K562 (cell line): ENCODE data around the gene KRTAP5-5. TPM values are rescaled to one million over a fixed set of nuclear protein-coding genes. Genes with fewer than 3 reads are reported as not detected.

ENCODE experiments used
- EHMT2 ChIP-seq: fragments of 450-650 bp; IDR thresholded peaks from 2 replicates; pipeline ENCODE4 v1.6.1; 2018; ENCODE audit warnings: antibody characterized with exemption
- GABPB1 ChIP-seq: sonication (generic); formaldehyde crosslinking; IDR thresholded peaks from 2 replicates; pipeline ENCODE4 v1.8.0; 2022; ENCODE audit warnings: mild to moderate bottlenecking, missing genetic modification reagents
- RAD21 ChIP-seq, 2 experiments: fragments of 250-450 bp in 1 of 2; fragments of 450-650 bp in 1 of 2; sonication (Bioruptor Pico) in 1 of 2; formaldehyde crosslinking in 1 of 2; IDR thresholded peaks in 1 of 2; conservative IDR thresholded peaks in 1 of 2; 2 replicates each; pipeline versions ENCODE4 v1.4.0 to v1.8.0; 2020 to 2022; ENCODE audit warnings: mild to moderate bottlenecking in 2 of 2, moderate library complexity in 1 of 2
- polyA plus RNA-seq, 8 experiments: library from polyadenylated mRNA; depleted of rRNA in 4 of 8; stranded (reverse) in 5 of 8; unstranded in 3 of 8; fragments of >200 nt; fragmentation: Nextera tagmentation in 2 of 8; fragmentation: Illumina TruSeq in 1 of 8; extraction: Ambion mirVana in 2 of 8; extraction: Trizol in 1 of 8; gene quantifications; 2 replicates each; pipeline versions ENCODE4 v1.2.1 to v1.2.3, GENCODE V29; 2011 to 2014; ENCODE audit warnings: inconsistent platforms in 1 of 8, missing spikeins in 1 of 8
- total RNA-seq, 7 experiments: library from RNA; depleted of rRNA in 6 of 7; stranded (reverse); fragments of >200 nt in 6 of 7; fragmentation: Illumina TruSeq in 2 of 7; extraction: Trizol in 2 of 7; gene quantifications; 2 replicates each; pipeline versions ENCODE4 v1.2.1 to v1.2.3, GENCODE V29; 2011 to 2021; ENCODE audit warnings: low replicate concordance in 1 of 7
- TF ChIP-seq, protein P1 (sequence below): IDR thresholded peaks from 3 replicates; pipeline ENCODE4 v1.6.1; 2011; ENCODE audit warnings: borderline replicate concordance, mild to moderate bottlenecking, moderate library complexity; ENCODE audit not compliant: insufficient read length; ENCODE audit errors: extremely low read depth
- TF ChIP-seq, protein P2 (sequence below): fragments of 450-650 bp; IDR thresholded peaks from 2 replicates; pipeline ENCODE4 v1.7.0; 2016; ENCODE audit warnings: borderline replicate concordance
- TF ChIP-seq, protein P3 (sequence below), 3 experiments: fragments of 200-800 bp in 1 of 3; sonication (Bioruptor generic) in 1 of 3; sonication (generic) in 1 of 3; formaldehyde crosslinking in 1 of 3; IDR thresholded peaks; 2 replicates each; pipeline versions ENCODE4 v1.6.1 to v1.8.0; 2016 to 2022; ENCODE audit warnings: mild to moderate bottlenecking in 2 of 3, missing compliant biosample characterization in 2 of 3, missing genetic modification characterization in 2 of 3, missing genetic modification reagents in 1 of 3
- TF ChIP-seq, protein P4 (sequence below): fragments of 250-450 bp; sonication (Bioruptor Pico); IDR thresholded peaks from 2 replicates; pipeline ENCODE4 v1.4.0; 2020; ENCODE audit warnings: mild to moderate bottlenecking, moderate library complexity
- TF ChIP-seq, protein P5 (sequence below): fragments of 450-650 bp; formaldehyde crosslinking; IDR thresholded peaks from 2 replicates; pipeline ENCODE4 v1.4.0; 2020; ENCODE audit warnings: mild to moderate bottlenecking, moderate library complexity
- TF ChIP-seq, protein P6 (sequence below), 2 experiments: fragments of 150-350 bp in 1 of 2; IDR thresholded peaks; 2 replicates each; pipeline ENCODE4 v1.6.1; 2012 to 2016; ENCODE audit warnings: low read depth in 2 of 2, low read length in 2 of 2, mild to moderate bottlenecking in 1 of 2, moderate library complexity in 1 of 2

Gene KRTAP5-5
- total and polyA plus RNA-seq, 9 of the 15 experiments (the other 6 are each of a cell fraction or from before 2014, with no cell fraction given) = not detected

DNA sequence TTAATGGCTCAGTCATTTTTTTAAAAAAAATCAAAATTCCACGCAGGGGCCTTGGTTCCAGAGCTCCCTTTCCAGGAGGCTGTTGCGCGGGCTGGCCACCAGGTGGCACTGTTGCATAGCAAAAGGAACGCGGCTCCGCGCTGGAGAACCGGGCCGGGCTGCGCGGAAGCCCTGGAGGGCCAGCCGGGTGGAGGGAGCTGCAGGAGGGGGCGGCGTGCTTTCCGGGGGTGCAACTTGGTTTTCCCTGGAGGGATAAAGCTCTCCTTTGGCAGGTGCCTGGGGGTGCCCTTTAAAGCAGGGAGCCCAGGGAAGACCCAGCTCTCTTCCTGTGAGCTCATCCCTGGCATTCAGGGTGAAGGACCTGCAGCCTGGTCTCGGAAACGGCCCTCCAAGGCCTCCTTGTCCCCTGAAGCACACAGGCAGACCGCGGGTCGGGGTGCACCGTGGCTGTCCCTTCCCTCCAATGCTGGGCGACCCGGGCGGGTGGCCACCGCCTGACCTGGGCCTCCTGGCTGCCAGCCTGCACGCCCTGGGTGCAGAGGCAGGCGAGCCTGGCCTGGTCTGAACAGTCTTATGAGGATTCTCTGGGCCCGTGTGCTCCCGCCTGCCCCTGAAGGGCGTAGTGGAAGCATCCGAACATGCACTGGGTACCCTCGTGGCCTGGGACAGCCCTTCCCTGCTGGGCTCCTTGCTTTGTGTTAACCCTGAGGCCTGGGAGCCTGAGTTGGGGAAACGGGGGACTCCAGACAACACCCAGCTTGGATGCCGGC, 23.4 kb downstream of the KRTAP5-5 start (continued):
- TF ChIP-seq, protein P1, sequence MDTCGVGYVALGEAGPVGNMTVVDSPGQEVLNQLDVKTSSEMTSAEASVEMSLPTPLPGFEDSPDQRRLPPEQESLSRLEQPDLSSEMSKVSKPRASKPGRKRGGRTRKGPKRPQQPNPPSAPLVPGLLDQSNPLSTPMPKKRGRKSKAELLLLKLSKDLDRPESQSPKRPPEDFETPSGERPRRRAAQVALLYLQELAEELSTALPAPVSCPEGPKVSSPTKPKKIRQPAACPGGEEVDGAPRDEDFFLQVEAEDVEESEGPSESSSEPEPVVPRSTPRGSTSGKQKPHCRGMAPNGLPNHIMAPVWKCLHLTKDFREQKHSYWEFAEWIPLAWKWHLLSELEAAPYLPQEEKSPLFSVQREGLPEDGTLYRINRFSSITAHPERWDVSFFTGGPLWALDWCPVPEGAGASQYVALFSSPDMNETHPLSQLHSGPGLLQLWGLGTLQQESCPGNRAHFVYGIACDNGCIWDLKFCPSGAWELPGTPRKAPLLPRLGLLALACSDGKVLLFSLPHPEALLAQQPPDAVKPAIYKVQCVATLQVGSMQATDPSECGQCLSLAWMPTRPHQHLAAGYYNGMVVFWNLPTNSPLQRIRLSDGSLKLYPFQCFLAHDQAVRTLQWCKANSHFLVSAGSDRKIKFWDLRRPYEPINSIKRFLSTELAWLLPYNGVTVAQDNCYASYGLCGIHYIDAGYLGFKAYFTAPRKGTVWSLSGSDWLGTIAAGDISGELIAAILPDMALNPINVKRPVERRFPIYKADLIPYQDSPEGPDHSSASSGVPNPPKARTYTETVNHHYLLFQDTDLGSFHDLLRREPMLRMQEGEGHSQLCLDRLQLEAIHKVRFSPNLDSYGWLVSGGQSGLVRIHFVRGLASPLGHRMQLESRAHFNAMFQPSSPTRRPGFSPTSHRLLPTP = no peak
- no peak for TF ChIP-seq EHMT2
- TF ChIP-seq, protein P2, sequence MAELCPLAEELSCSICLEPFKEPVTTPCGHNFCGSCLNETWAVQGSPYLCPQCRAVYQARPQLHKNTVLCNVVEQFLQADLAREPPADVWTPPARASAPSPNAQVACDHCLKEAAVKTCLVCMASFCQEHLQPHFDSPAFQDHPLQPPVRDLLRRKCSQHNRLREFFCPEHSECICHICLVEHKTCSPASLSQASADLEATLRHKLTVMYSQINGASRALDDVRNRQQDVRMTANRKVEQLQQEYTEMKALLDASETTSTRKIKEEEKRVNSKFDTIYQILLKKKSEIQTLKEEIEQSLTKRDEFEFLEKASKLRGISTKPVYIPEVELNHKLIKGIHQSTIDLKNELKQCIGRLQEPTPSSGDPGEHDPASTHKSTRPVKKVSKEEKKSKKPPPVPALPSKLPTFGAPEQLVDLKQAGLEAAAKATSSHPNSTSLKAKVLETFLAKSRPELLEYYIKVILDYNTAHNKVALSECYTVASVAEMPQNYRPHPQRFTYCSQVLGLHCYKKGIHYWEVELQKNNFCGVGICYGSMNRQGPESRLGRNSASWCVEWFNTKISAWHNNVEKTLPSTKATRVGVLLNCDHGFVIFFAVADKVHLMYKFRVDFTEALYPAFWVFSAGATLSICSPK = no peak
- TF ChIP-seq, protein P3, sequence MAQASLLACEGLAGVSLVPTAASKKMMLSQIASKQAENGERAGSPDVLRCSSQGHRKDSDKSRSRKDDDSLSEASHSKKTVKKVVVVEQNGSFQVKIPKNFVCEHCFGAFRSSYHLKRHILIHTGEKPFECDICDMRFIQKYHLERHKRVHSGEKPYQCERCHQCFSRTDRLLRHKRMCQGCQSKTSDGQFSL (CRISPR knock-in tag; IDR thresholded peaks at IDR 0.05) = no peak
- TF ChIP-seq, protein P3 (tag; IDR thresholded peaks at IDR 0.05) = no peak
- 0 out of 2 replicates have a peak, but pooled peaks have one; percentile 27 for TF ChIP-seq GABPB1
- TF ChIP-seq, protein P4, sequence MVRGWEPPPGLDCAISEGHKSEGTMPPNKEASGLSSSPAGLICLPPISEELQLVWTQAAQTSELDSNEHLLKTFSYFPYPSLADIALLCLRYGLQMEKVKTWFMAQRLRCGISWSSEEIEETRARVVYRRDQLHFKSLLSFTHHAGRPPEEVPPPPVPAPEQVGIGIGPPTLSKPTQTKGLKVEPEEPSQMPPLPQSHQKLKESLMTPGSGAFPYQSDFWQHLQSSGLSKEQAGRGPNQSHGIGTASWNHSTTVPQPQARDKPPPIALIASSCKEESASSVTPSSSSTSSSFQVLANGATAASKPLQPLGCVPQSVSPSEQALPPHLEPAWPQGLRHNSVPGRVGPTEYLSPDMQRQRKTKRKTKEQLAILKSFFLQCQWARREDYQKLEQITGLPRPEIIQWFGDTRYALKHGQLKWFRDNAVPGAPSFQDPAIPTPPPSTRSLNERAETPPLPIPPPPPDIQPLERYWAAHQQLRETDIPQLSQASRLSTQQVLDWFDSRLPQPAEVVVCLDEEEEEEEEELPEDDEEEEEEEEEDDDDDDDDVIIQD = no peak
- TF ChIP-seq RAD21 (CRISPR knock-in tag; conservative IDR thresholded peaks at IDR 0.05 in 1 of 2, IDR thresholded peaks at IDR 0.05 in 1 of 2) = peak; percentile 84 to 91
- TF ChIP-seq, protein P5, sequence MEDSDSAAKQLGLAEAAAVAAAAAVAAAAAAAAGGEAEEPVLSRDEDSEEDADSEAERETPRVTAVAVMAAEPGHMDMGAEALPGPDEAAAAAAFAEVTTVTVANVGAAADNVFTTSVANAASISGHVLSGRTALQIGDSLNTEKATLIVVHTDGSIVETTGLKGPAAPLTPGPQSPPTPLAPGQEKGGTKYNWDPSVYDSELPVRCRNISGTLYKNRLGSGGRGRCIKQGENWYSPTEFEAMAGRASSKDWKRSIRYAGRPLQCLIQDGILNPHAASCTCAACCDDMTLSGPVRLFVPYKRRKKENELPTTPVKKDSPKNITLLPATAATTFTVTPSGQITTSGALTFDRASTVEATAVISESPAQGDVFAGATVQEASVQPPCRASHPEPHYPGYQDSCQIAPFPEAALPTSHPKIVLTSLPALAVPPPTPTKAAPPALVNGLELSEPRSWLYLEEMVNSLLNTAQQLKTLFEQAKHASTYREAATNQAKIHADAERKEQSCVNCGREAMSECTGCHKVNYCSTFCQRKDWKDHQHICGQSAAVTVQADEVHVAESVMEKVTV = peak; percentile 73
- TF ChIP-seq, protein P6, sequence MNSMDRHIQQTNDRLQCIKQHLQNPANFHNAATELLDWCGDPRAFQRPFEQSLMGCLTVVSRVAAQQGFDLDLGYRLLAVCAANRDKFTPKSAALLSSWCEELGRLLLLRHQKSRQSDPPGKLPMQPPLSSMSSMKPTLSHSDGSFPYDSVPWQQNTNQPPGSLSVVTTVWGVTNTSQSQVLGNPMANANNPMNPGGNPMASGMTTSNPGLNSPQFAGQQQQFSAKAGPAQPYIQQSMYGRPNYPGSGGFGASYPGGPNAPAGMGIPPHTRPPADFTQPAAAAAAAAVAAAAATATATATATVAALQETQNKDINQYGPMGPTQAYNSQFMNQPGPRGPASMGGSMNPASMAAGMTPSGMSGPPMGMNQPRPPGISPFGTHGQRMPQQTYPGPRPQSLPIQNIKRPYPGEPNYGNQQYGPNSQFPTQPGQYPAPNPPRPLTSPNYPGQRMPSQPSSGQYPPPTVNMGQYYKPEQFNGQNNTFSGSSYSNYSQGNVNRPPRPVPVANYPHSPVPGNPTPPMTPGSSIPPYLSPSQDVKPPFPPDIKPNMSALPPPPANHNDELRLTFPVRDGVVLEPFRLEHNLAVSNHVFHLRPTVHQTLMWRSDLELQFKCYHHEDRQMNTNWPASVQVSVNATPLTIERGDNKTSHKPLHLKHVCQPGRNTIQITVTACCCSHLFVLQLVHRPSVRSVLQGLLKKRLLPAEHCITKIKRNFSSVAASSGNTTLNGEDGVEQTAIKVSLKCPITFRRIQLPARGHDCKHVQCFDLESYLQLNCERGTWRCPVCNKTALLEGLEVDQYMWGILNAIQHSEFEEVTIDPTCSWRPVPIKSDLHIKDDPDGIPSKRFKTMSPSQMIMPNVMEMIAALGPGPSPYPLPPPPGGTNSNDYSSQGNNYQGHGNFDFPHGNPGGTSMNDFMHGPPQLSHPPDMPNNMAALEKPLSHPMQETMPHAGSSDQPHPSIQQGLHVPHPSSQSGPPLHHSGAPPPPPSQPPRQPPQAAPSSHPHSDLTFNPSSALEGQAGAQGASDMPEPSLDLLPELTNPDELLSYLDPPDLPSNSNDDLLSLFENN (IDR thresholded peaks at IDR 0.05; ENCODE audit: low read depth in 2 of 2, low read length in 2 of 2) = no peak
